NCI-H128 (cell line): ENCODE measurements around the gene ACVR1.
"Not testable (repeated sequence)": the region's sequence is repeated elsewhere in the genome, so short reads cannot be mapped to it uniquely, and the experiment has no call there.

Experiments used
- DNase-seq: peaks from one replicate; lab custom pipeline; 2025; ENCODE audit not compliant: unreplicated experiment; lab: John Stamatoyannopoulos, UW

Gene ACVR1

GRCh38 chr2:157830696-157831570 lies 45.2 kb downstream of the ACVR1 start:
- no peak for DNase-seq

- DNase-seq: no peak
Observed at GRCh38 chr2:157830266-157830665, 45.9 kb downstream of the ACVR1 start.

DNA sequence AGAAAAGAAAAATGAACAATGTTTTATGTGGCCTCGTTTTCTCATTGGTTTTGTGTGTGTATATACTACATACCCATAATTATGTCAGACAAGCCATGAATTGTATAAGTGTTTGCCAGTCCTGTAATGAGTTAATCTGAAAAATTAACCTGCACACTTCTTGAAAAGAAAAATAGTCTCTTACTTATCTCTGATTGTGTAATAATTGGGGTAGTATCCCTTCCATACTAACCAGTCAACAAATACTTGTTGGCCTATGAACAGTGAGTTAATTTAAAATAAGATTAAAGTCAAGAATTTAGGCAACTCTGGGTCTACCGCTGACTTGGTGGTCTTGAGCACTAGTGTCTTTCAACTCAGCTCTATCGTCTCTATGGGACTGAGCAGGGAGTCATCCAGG lies 48.8 kb downstream of the ACVR1 start:
- no peak for DNase-seq

GRCh38 chr2:157826644-157827043 lies 49.5 kb downstream of the ACVR1 start:
- DNase-seq: not testable (repeated sequence)

- no peak for DNase-seq
Observed at GRCh38 chr2:157825885-157826284, 50.2 kb downstream of the ACVR1 start.

DNA sequence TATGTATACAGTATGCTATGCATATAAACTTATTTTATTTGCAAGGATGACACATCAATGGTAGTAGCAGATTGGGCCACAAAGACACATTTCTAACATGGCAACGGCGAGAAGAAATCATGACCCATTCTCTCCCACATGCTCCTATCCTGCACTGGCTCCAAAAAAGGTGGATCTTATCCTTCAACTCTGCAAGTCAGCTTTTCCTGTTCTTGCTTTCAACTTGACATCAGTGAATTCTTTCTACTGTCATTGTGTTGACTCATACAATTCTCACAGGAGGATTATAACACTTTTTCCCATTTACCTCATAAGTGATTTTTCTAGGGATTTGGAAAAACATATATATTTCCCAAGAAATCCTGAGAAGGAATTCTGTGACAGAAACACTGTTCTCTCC lies 53.1 kb downstream of the ACVR1 start:
- DNase-seq: no peak

GRCh38 chr2:157822533-157822932 lies 53.6 kb downstream of the ACVR1 start:
- no peak for DNase-seq

DNA sequence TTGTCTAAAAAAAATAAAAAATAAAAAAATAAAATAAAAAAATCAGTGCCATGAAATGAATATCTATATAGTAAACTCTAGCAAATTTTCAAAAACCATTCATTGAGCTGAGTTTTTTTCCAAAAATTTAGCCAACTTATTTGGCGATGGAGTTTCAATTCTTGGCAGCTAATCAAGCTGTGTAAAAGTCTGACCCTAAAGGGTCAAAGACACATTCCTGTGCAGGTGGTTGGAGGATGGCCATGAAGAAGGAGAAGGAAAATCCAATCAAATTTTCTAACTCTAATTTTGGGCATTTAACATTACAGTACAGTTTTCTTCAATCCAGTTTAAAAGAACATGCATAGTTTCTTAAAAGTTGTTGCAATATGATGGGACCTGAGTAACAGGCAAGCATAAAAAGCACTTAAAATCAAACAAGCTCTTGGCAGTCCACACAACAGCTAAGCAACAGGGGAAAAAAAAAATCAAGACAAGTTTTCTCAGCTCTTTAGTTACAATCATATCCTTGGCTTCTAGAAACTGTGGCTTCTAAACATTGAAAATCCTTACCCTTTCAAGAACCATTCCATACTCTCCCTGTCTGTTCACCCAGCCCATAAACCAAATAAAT lies 54.5 kb downstream of the ACVR1 start:
- DNase-seq: no peak

- no peak for DNase-seq
Observed at GRCh38 chr2:157820193-157820592, 55.9 kb downstream of the ACVR1 start.

DNA sequence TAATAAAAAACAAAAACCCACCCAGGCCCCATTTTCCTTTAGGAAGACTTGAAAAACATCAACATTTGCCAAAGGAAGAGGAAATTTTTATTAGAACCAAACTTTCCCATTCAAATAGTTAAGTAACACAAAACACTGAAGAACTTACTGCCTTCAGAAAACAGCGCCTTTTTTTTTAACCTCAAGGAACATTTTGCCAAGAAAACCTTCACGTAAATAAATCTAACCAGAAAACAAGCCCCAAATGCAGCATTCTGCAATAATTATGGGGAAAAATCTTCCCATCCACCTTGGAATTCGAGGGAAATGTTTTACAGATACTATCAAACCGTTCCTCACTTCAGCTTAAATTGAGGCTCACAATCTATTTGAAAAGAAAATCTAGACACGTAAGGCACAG lies 56.4 kb downstream of the ACVR1 start:
- no peak for DNase-seq

GRCh38 chr2:157818227-157818626 lies 57.9 kb downstream of the ACVR1 start:
- no peak for DNase-seq

DNA sequence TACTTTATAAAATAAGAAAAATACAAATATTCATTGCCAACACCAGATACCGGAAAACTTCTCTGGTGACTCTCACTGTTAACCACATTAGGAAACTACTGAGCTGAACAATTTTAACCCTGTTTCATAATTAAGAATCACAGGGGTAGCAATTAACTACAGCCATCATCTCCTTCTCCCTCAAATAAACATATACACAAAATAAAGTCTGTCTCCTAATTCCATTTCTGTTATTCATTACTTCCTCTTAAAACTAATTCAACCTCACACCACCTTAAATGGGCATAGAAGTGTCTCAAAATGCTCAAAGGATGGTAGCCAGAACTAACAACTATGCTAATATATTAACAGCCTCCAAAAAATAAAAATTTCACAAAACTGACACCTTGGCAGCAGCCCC lies 60.7 kb downstream of the ACVR1 start:
- no peak for DNase-seq

DNA sequence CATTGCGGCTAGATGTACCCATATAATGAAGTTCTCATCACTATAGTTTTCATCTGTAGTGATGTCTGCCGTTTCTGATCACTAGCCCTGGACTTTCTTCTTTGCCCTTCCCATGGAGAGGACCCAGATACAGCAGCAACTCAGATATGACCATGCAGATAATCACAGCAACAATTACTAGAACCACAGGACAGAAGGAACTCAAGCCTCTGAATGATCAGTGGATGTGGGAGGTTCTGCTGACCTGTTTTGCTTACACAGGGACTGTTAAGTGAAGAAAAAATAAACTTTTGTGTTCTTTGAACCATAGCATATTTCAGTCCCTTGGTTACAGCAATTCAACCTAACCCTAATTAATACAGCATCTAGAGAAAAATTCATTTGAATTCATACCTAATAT lies 62.7 kb downstream of the ACVR1 start:
- no peak for DNase-seq

GRCh38 chr2:157810037-157810436 lies 66.1 kb downstream of the ACVR1 start:
- DNase-seq: no peak

DNA sequence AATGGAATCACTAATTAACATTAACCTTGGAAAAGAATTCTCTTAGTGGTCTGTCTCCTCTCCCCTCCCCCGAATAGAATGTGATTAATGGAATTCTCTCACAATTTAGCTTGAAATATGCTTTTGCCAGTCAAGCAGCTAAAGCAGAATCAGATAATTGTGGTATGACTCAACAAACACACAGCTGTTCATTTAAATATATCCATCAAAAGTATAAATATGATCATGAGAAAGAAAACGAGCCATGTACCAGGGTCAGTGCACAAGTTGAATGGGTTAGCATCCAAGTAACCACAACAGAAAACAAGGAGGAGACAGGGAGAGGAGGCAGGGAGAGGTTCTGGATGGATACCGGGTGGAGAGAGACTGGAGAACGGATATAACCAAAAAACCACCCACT lies 66.9 kb downstream of the ACVR1 start:
- no peak for DNase-seq

- DNase-seq: no peak
Observed at GRCh38 chr2:157808421-157808820, 67.7 kb downstream of the ACVR1 start.

- no peak for DNase-seq
Observed at GRCh38 chr2:157806426-157807077, 69.6 kb downstream of the ACVR1 start.

DNA sequence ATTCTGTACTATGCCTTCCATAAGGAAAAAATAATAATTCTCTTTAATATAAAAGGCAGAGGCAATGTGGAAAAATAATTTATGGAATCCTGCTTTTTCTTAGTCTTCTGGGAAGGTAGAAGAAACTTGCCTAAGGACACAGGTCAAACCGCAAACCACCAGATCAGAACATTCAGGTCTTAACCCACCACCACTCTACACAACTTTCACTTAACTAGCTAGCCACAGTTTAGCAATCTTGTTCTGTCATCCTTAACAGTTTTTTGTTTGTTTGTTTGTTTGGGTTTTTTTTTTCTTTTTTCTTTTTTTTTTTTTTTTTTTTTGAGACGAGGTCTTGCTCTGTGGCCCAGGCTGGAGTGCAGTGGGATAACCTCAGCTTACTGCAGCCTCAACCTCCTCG lies 70.6 kb downstream of the ACVR1 start:
- DNase-seq: no peak

GRCh38 chr2:157804355-157804754 lies 71.8 kb downstream of the ACVR1 start:
- DNase-seq: no peak

- no peak for DNase-seq
Observed at GRCh38 chr2:157803952-157804351, 72.2 kb downstream of the ACVR1 start.

GRCh38 chr2:157803476-157803875 lies 72.7 kb downstream of the ACVR1 start:
- no peak for DNase-seq

- no peak for DNase-seq
Observed at GRCh38 chr2:157800838-157801495, 75.2 kb downstream of the ACVR1 start.
